ENCODE results near the gene ZNF385D. TPM values are rescaled to one million over a fixed set of nuclear protein-coding genes. Genes with fewer than 3 reads are reported as not detected.
"Not testable (repeated sequence)": the region's sequence is repeated elsewhere in the genome, so short reads cannot be mapped to it uniquely, and the experiment has no call there.

ZNF385D gene
- total RNA-seq, 2 donors from 2014 or later, result 5.3 TPM; not detected in 1

DNA sequence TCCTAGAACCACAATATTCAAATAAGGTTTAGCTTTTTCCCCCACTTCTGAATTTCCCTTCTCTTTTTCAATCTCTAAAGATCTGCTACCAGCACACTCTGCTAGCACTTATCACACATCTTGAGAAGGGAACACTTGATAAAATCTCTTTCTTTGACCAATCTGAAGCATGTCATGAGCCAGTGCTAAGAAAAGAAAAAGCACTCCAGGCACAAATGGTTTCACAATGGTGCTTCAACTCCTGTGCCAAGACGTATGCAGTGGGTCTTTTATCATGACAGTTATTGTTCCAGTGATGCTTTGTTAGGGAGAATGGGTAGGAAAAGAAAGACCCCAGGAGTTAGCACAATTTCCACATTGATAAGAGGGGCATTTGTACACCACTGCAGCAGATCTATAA lies 248.4 kb downstream of the ZNF385D start:
- H3K9me3 ChIP-seq (ENCODE audit: control insufficient read depth, low read length, poor library complexity, severe bottlenecking), result no peaks in the 10 kb centered on the region
- no peak overlapping the region for H3K27ac Mint-ChIP-seq
- no peaks in the 10 kb centered on the region for H3K4me1 Mint-ChIP-seq
- no peaks in the 10 kb centered on the region for H3K27me3 Mint-ChIP-seq
- no peaks in the 10 kb centered on the region for H3K36me3 Mint-ChIP-seq (ENCODE audit: low read depth)
- DNase-seq, result no peak
- ATAC-seq, result no peak
- H3K4me3 Mint-ChIP-seq, result no peak overlapping the region

DNA sequence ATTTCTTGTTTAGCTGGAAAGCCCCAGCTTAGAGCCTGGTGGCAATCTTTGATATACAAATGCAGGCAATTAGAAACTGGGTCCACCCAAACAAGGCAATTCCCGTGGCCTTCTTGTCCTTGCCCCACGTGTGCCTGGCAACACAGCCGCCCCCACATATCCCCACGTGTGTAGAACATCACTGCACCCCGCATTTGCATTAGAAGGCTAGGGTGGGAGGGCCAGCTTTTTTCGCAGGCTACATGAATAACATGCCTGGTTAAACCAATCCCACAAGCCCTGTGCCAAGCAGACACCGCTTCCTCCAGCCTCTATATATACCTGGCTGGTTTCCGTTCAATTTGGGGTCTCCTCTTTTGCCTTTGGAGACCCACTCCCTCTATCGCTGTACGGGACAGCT lies 250.2 kb downstream of the ZNF385D start:
- Mint-ChIP-seq H3K27ac (no peak overlapping the region), H3K4me3 (no peak overlapping the region), H3K36me3 (ENCODE audit: low read depth) (no peaks in the 10 kb centered on the region), H3K27me3 (no peaks in the 10 kb centered on the region), H3K4me1 (no peaks in the 10 kb centered on the region)
- no peak for DNase-seq
- H3K9me3 ChIP-seq (ENCODE audit: control insufficient read depth, low read length, poor library complexity, severe bottlenecking), result no peaks in the 10 kb centered on the region
- ATAC-seq, result no peak

- not testable (repeated sequence) for H3K4me3 Mint-ChIP-seq; H3K4me1 Mint-ChIP-seq; H3K9me3 ChIP-seq (ENCODE audit: control insufficient read depth, low read length, poor library complexity, severe bottlenecking); ATAC-seq; DNase-seq; H3K27ac Mint-ChIP-seq; H3K27me3 Mint-ChIP-seq; H3K36me3 Mint-ChIP-seq (ENCODE audit: low read depth)
These were observed 260.3 kb downstream of the ZNF385D start for GRCh38 chr3:21490671-21491070.

DNA sequence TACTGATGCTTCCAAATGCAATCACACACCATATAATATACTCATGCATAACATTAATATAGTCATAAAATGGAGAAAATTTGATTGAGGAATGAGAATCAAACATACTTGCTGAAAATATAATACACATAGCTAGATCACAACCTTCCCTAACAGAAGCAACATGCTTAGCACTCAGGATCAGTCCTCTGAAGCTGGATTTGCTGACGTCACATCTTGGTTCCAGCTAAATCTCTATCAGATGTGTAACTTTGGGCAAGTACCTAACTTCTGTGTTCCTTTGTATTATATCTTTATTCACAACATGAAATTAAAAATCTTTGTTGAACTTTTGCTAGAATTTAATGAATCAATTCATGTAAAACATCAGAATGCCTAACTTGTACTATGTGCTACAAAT lies 263.5 kb downstream of the ZNF385D start:
- Mint-ChIP-seq H3K27ac (no peak overlapping the region), H3K4me3 (no peak overlapping the region), H3K4me1 (no peaks in the 10 kb centered on the region), H3K36me3 (ENCODE audit: low read depth) (no peaks in the 10 kb centered on the region), H3K27me3 (no peaks in the 10 kb centered on the region)
- no peaks in the 10 kb centered on the region for H3K9me3 ChIP-seq (ENCODE audit: control insufficient read depth, low read length, poor library complexity, severe bottlenecking)
- DNase-seq (no peak), ATAC-seq (no peak)

DNA sequence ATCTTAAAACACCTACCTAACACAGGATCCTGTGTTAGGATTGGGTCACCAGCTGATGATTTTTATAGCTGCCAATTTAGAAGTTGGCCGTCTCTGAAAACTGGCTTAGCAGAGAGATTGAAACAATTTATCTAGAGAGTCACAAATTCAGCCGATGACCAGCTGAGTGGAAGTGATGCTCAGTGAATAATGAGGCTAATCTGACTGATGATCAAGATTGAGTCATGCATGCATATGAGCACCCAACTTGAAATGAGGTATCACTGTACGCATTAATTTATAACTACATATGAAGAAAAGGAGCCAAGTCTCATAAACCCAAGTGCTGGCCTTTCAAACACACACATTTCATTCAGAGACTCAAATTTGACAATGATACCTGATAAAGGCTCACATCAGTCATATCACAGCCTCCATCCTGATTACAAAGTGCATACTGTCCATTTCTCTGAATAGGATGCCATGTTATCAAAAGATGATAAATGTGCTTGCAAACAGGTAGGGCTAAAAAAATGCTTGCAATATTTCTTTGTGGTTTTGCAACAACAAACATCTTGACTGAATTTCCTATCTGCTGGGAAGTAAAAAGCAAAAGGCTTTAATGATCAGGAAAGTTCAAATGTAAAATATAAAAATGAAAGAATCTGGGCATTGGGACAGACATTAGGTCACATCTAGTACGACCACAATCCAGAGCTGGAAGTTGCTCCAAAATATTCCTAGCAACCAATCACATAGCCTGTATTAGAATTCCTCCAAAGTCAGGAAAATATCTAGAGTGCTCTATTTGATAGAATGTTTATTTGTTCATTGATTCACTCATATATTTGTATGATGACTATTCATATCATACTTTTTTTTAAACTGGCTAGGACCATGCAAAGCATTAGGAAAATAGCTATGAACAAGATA lies 264.7 kb downstream of the ZNF385D start:
- H3K27ac Mint-ChIP-seq; H3K27me3 Mint-ChIP-seq; H3K4me3 Mint-ChIP-seq; H3K4me1 Mint-ChIP-seq; DNase-seq; H3K36me3 Mint-ChIP-seq (ENCODE audit: low read depth); H3K9me3 ChIP-seq (ENCODE audit: control insufficient read depth, low read length, poor library complexity, severe bottlenecking); ATAC-seq: not testable (repeated sequence)

- no peak for DNase-seq
These were observed 266.2 kb downstream of the ZNF385D start for GRCh38 chr3:21484828-21485144.

GRCh38 chr3:21484057-21484827 lies 266.8 kb downstream of the ZNF385D start:
- DNase-seq (no peak), ATAC-seq (no peak)
- Mint-ChIP-seq H3K4me3 (no peak overlapping the region), H3K4me1 (no peaks in the 10 kb centered on the region), H3K36me3 (ENCODE audit: low read depth) (no peaks in the 10 kb centered on the region), H3K27ac (no peak overlapping the region), H3K27me3 (no peaks in the 10 kb centered on the region)
- no peaks in the 10 kb centered on the region for H3K9me3 ChIP-seq (ENCODE audit: control insufficient read depth, low read length, poor library complexity, severe bottlenecking)

More at GRCh38 chr3:21484828-21485144, 266.2 kb downstream of the ZNF385D start:
- H3K27me3 Mint-ChIP-seq, result no peaks in the 10 kb centered on the region
- H3K27ac Mint-ChIP-seq, result no peak overlapping the region
- H3K9me3 ChIP-seq (ENCODE audit: control insufficient read depth, low read length, poor library complexity, severe bottlenecking), result no peaks in the 10 kb centered on the region
- no peak overlapping the region for H3K4me3 Mint-ChIP-seq
- ATAC-seq, result no peak
- H3K36me3 Mint-ChIP-seq (ENCODE audit: low read depth), result no peaks in the 10 kb centered on the region
- H3K4me1 Mint-ChIP-seq, result no peaks in the 10 kb centered on the region

DNA sequence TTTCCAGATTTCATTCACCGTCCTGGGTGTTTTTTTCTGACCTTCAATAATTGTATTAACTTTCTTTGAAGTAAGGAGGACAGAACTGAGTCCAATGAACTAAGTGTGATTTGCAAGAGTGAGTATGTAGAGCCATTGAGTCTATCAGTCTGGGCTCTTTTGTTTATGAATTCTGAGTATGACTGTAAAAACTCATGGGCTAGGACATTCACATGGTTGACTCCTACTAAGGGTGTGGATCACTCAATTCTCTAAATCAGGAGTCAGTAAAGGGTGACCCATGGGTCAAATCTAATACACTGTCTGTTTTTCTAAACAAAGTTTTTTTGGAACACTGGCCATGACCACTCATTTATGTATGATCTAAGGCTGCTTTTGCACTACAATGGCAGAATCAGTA lies 269.0 kb downstream of the ZNF385D start:
- H3K27me3 Mint-ChIP-seq, result no peaks in the 10 kb centered on the region
- no peaks in the 10 kb centered on the region for H3K9me3 ChIP-seq (ENCODE audit: control insufficient read depth, low read length, poor library complexity, severe bottlenecking)
- H3K36me3 Mint-ChIP-seq (ENCODE audit: low read depth), result no peaks in the 10 kb centered on the region
- no peak for ATAC-seq
- no peak overlapping the region for H3K4me3 Mint-ChIP-seq
- no peak overlapping the region for H3K27ac Mint-ChIP-seq
- no peak for DNase-seq
- no peaks in the 10 kb centered on the region for H3K4me1 Mint-ChIP-seq

GRCh38 chr3:21477541-21478288 lies 273.3 kb downstream of the ZNF385D start:
- Mint-ChIP-seq H3K4me3 (no peak overlapping the region), H3K27ac (no peak overlapping the region), H3K4me1 (no peaks in the 10 kb centered on the region), H3K27me3 (no peaks in the 10 kb centered on the region), H3K36me3 (ENCODE audit: low read depth) (no peaks in the 10 kb centered on the region)
- ATAC-seq (no peak), DNase-seq (no peak)
- H3K9me3 ChIP-seq (ENCODE audit: control insufficient read depth, low read length, poor library complexity, severe bottlenecking), result no peaks in the 10 kb centered on the region

- Mint-ChIP-seq H3K36me3 (ENCODE audit: low read depth) (no peaks in the 10 kb centered on the region), H3K4me1 (no peaks in the 10 kb centered on the region), H3K27ac (no peak overlapping the region), H3K4me3 (no peak overlapping the region), H3K27me3 (no peaks in the 10 kb centered on the region)
- H3K9me3 ChIP-seq (ENCODE audit: control insufficient read depth, low read length, poor library complexity, severe bottlenecking), result no peaks in the 10 kb centered on the region
- ATAC-seq, result no peak
- no peak for DNase-seq
These were observed 284.5 kb downstream of the ZNF385D start for GRCh38 chr3:21466476-21466875.

GRCh38 chr3:21464746-21465145 lies 286.3 kb downstream of the ZNF385D start:
- Mint-ChIP-seq H3K36me3 (ENCODE audit: low read depth) (no peaks in the 10 kb centered on the region), H3K27me3 (no peaks in the 10 kb centered on the region), H3K4me1 (no peaks in the 10 kb centered on the region), H3K4me3 (no peak overlapping the region), H3K27ac (no peak overlapping the region)
- no peak for ATAC-seq
- no peak for DNase-seq
- H3K9me3 ChIP-seq (ENCODE audit: control insufficient read depth, low read length, poor library complexity, severe bottlenecking), result no peaks in the 10 kb centered on the region

- no peaks in the 10 kb centered on the region for H3K4me1 Mint-ChIP-seq
- no peaks in the 10 kb centered on the region for H3K27me3 Mint-ChIP-seq
- DNase-seq (no peak), ATAC-seq (no peak)
- no peak overlapping the region for H3K4me3 Mint-ChIP-seq
- no peaks in the 10 kb centered on the region for H3K9me3 ChIP-seq (ENCODE audit: control insufficient read depth, low read length, poor library complexity, severe bottlenecking)
- H3K27ac Mint-ChIP-seq, result no peak overlapping the region
- no peaks in the 10 kb centered on the region for H3K36me3 Mint-ChIP-seq (ENCODE audit: low read depth)
These were observed 287.7 kb downstream of the ZNF385D start for GRCh38 chr3:21463319-21463718.

DNA sequence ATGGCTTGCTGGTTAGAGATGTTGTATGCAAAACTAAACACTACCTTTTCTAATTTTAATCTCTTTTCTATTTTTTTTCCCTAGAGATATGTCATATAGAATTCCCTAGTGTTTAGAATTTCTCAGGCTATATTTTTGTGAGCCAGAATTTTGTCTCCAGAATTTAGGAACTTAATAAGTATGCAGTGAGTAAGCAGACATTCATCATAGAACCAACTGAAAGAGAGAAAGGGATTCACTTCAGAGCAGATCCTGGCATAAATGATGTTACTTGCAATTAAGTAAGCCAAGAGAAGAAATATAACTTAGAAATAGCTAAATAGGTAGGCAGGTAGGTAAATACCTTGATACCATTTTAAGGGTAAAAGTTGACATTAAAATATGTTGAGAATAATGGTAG lies 288.9 kb downstream of the ZNF385D start:
- no peak for ATAC-seq
- H3K27ac Mint-ChIP-seq, result no peak overlapping the region
- no peaks in the 10 kb centered on the region for H3K9me3 ChIP-seq (ENCODE audit: control insufficient read depth, low read length, poor library complexity, severe bottlenecking)
- no peaks in the 10 kb centered on the region for H3K27me3 Mint-ChIP-seq
- no peaks in the 10 kb centered on the region for H3K4me1 Mint-ChIP-seq
- no peak overlapping the region for H3K4me3 Mint-ChIP-seq
- no peak for DNase-seq
- no peaks in the 10 kb centered on the region for H3K36me3 Mint-ChIP-seq (ENCODE audit: low read depth)
